CD14-positive monocyte (primary cell): ENCODE data around the gene RAPGEF2. TPM values are rescaled to one million over a fixed set of nuclear protein-coding genes. Genes with fewer than 3 reads are reported as not detected.

Source experiments
- DNase-seq, 3 donors: peaks; one replicate each; pipeline ENCODE4 v3.0.0-alpha.2; 2011 to 2022
- H2AFZ ChIP-seq: 2 replicates; pipeline ENCODE4 v1.6.0; 2012; ENCODE audit warnings: mild to moderate bottlenecking, low read depth, low read length, inconsistent platforms; ENCODE audit not compliant: insufficient read depth, poor library complexity, severe bottlenecking
- H3K27ac ChIP-seq, 2 donors: 1 replicate in 1 of 2; 2 replicates in 1 of 2; pipeline ENCODE4 v1.5.1; 2012 to 2013; ENCODE audit warnings: low read length in 2 of 2, control low read depth in 1 of 2, inconsistent platforms in 1 of 2, low read depth in 1 of 2, mild to moderate bottlenecking in 1 of 2
- H3K27me3 ChIP-seq, 2 donors: one replicate each; pipeline versions ENCODE4 v1.6.0 to v1.6.1; 2011 to 2013; ENCODE audit warnings: low read length in 2 of 2; ENCODE audit not compliant: control insufficient read depth in 2 of 2, insufficient read depth in 2 of 2
- H3K36me3 ChIP-seq, 2 donors: replicated peaks in 1 of 2; 1 replicate in 1 of 2; 2 replicates in 1 of 2; pipeline versions ENCODE4 v1.5.1 to v1.6.1; 2012 to 2013; ENCODE audit warnings: low read length in 2 of 2, control low read depth in 1 of 2, inconsistent platforms in 1 of 2, mild to moderate bottlenecking in 1 of 2; ENCODE audit not compliant: insufficient read depth in 2 of 2, control insufficient read depth in 1 of 2
- H3K4me1 ChIP-seq, 2 donors: 1 replicate in 1 of 2; 2 replicates in 1 of 2; pipeline versions ENCODE4 v1.5.1 to v1.6.1; 2012 to 2013; ENCODE audit warnings: low read length in 2 of 2, control low read depth in 1 of 2, inconsistent platforms in 1 of 2, mild to moderate bottlenecking in 1 of 2, moderate library complexity in 1 of 2; ENCODE audit not compliant: insufficient read depth in 2 of 2, control insufficient read depth in 1 of 2
- H3K4me2 ChIP-seq: replicated peaks from 2 replicates; pipeline ENCODE3; 2012; ENCODE audit warnings: low read length, moderate library complexity, mild to moderate bottlenecking; ENCODE audit not compliant: poor library complexity, severe bottlenecking; ENCODE audit errors: extremely low read depth
- H3K4me3 ChIP-seq, 3 experiments: fragments of 200-600 bp in 1 of 3; sonication (generic) in 1 of 3; replicated peaks in 1 of 3; 1 replicate in 2 of 3; 2 replicates in 1 of 3; pipeline ENCODE4 v1.5.1; 2011 to 2013; ENCODE audit warnings: low read length in 3 of 3, mild to moderate bottlenecking in 3 of 3, control low read depth in 2 of 3, low read depth in 2 of 3, inconsistent platforms in 1 of 3, moderate library complexity in 1 of 3
- H3K79me2 ChIP-seq: 2 replicates; pipeline ENCODE4 v1.6.0; 2012; ENCODE audit warnings: mild to moderate bottlenecking, control low read depth, inconsistent platforms, low read length, moderate library complexity; ENCODE audit not compliant: insufficient read depth
- H3K9ac ChIP-seq: 2 replicates; pipeline ENCODE4 v1.6.0; 2017; ENCODE audit warnings: low read length, mild to moderate bottlenecking; ENCODE audit not compliant: insufficient read depth, poor library complexity, severe bottlenecking
- H3K9me3 ChIP-seq, 2 donors: replicated peaks in 1 of 2; 1 replicate in 1 of 2; 2 replicates in 1 of 2; pipeline versions ENCODE4 v1.5.1 to v1.6.1; 2012 to 2013; ENCODE audit warnings: low read length in 2 of 2, control low read depth in 1 of 2; ENCODE audit not compliant: control insufficient read depth in 1 of 2, insufficient read depth in 1 of 2
- H4K20me1 ChIP-seq: 2 replicates; pipeline ENCODE4 v1.6.0; 2012; ENCODE audit warnings: mild to moderate bottlenecking, low read length, control low read depth, moderate library complexity; ENCODE audit not compliant: insufficient read depth
- H3K27ac Mint-ChIP-seq, 7 donors: one replicate each; pipeline ENCODE4 v1.8.0; 2020; ENCODE audit warnings: mild to moderate bottlenecking in 7 of 7, mixed read lengths in 7 of 7, moderate library complexity in 6 of 7, inconsistent platforms in 2 of 7
- H3K27me3 Mint-ChIP-seq, 3 donors: one replicate each; pipeline ENCODE4 v1.8.0; 2021 to 2022; ENCODE audit warnings: low read depth in 3 of 3, mild to moderate bottlenecking in 3 of 3, mixed read lengths in 3 of 3, moderate library complexity in 3 of 3, inconsistent platforms in 1 of 3
- H3K36me3 Mint-ChIP-seq, 2 donors: one replicate each; pipeline ENCODE4 v1.8.0; 2020; ENCODE audit warnings: mixed read lengths in 2 of 2, inconsistent platforms in 1 of 2, mild to moderate bottlenecking in 1 of 2
- H3K4me1 Mint-ChIP-seq: one replicate; pipeline ENCODE4 v1.8.0; 2020; ENCODE audit warnings: mild to moderate bottlenecking, mixed read lengths
- H3K4me3 Mint-ChIP-seq, 2 donors: one replicate each; pipeline ENCODE4 v1.8.0; 2020; ENCODE audit warnings: mild to moderate bottlenecking in 2 of 2, mixed read lengths in 2 of 2, moderate library complexity in 1 of 2
- H3K9me3 Mint-ChIP-seq, 7 donors: one replicate each; pipeline ENCODE4 v1.8.0; 2020 to 2022; ENCODE audit warnings: mixed read lengths in 7 of 7, mild to moderate bottlenecking in 6 of 7, moderate library complexity in 6 of 7, inconsistent platforms in 2 of 7
- CTCF ChIP-seq: fragments of 200-600 bp; IDR thresholded peaks from one replicate; pipeline ENCODE4 v1.8.0; 2022; ENCODE audit warnings: antibody characterized with exemption, mild to moderate bottlenecking
- WGBS: methylation state at CpG from one replicate; pipeline ENCODE4 v1.1.5; 2013; ENCODE audit warnings: missing lambda C conversion rate; ENCODE audit not compliant: insufficient coverage; 5-methylcytosine and 5-hydroxymethylcytosine counted together
- intact Hi-C, 2 donors: fragments of 100-400 bp; cut with micrococcal nuclease; formaldehyde crosslinking; loops; one replicate each; pipeline versions ENCODE4 v1.15.0 to v1.15.1; 2023
- polyA plus RNA-seq, 3 donors: library from polyadenylated mRNA; depleted of rRNA in 1 of 3; unstranded in 2 of 3; stranded (reverse) in 1 of 3; fragments of 300-500 nt in 2 of 3; fragments of >200 nt in 1 of 3; fragmentation: Illumina TruSeq in 2 of 3; gene quantifications; 1 replicate in 2 of 3; 2 replicates in 1 of 3; pipeline ENCODE4 v1.2.3, GENCODE V29; 2012 to 2021

The RAPGEF2 gene
- polyA plus RNA-seq, 3 donors: 1.5 to 29.8 (median 2.0) TPM

- no peak overlapping the region for H3K27ac ChIP-seq
- Mint-ChIP-seq H3K36me3 (peaks cover 0 to 4% of the 10 kb centered on the region in 2 donors), H3K4me1 (peaks cover 9% of the 10 kb centered on the region), H3K4me3 (peak overlapping the region in 1 of 2 donors; percentile 1), H3K9me3 (peaks cover 0 to 7% (median 4%) of the 10 kb centered on the region in 7 donors), H3K27ac (peak overlapping the region in 1 of 7 donors; percentile 12), H3K27me3 (peaks cover 5 to 6% (median 5%) of the 10 kb centered on the region in 3 donors)
- H3K9ac ChIP-seq: no peak overlapping the region
- peaks cover 0 to 8% of the 10 kb centered on the region in 2 donors for H3K4me1 ChIP-seq
- no peak overlapping the region for H3K4me3 ChIP-seq
- WGBS: 0% methylated on average over 2 of the region's 2 CpGs
- H2AFZ ChIP-seq: no peak overlapping the region
- peaks cover 0 to 3% of the 10 kb centered on the region in 2 donors for H3K9me3 ChIP-seq
- no peak for TF ChIP-seq CTCF
- no peaks in the 10 kb centered on the region for H3K79me2 ChIP-seq
- intact Hi-C loops: no loop called here
- no peaks in the 10 kb centered on the region for H4K20me1 ChIP-seq
- H3K27me3 ChIP-seq: peaks cover 0 to 2% of the 10 kb centered on the region in 2 donors
- no peak for DNase-seq
- H3K36me3 ChIP-seq: peaks cover 0 to 8% of the 10 kb centered on the region in 2 donors
- H3K4me2 ChIP-seq: no peak overlapping the region
Measured at GRCh38 chr4:159367781-159368080, 264.9 kb downstream of the RAPGEF2 start.

DNA sequence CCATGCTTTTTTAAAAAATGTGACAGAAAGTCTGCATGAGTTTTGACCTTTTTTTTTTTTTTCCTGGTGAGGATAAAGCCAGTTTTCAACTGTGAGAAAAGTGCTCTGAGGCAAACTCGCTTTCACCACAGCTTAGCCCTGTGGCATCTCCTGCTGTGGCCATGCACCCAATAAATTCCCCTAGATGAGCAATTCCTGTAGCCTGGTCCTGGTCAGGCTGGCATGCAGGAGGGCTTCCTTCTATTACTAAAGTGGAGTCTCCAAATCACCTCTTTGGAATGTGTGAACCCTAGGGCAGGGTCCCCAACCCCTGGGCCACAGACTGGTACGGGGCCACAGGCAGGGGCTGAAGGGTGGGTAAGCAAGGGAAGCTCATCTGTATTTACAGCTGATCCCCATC is 265.4 kb downstream of the RAPGEF2 start:
- 100% methylated on average over 2 of the region's 2 CpGs for WGBS
- no peak for DNase-seq
- Mint-ChIP-seq H3K4me3 (no peak overlapping the region), H3K4me1 (peaks cover 9% of the 10 kb centered on the region), H3K27ac (peak overlapping the region in 1 of 7 donors; percentile 50), H3K27me3 (peaks cover 5 to 6% (median 5%) of the 10 kb centered on the region in 3 donors), H3K9me3 (peaks cover 0 to 7% (median 3%) of the 10 kb centered on the region in 7 donors), H3K36me3 (peaks cover 0 to 1% of the 10 kb centered on the region in 2 donors)
- Histone ChIP-seq H3K27ac (no peak overlapping the region), H3K9ac (no peak overlapping the region), H3K79me2 (no peaks in the 10 kb centered on the region), H3K27me3 (peaks cover 0 to 2% of the 10 kb centered on the region in 2 donors), H3K36me3 (peaks cover 0 to 2% of the 10 kb centered on the region in 2 donors), H3K4me3 (no peak overlapping the region), H3K4me2 (no peak overlapping the region), H4K20me1 (no peaks in the 10 kb centered on the region), H3K4me1 (peaks cover 0 to 8% of the 10 kb centered on the region in 2 donors), H2AFZ (no peak overlapping the region), H3K9me3 (peaks cover 0 to 3% of the 10 kb centered on the region in 2 donors)
- no peak for TF ChIP-seq CTCF
- intact Hi-C loops: no loop called here
